HG02981 (cell line): ENCODE data around the gene CCDC81.
"Not testable (repeated sequence)": the region's sequence is repeated elsewhere in the genome, so short reads cannot be mapped to it uniquely, and the experiment has no call there.

ENCODE experiments used
- ATAC-seq: cut with Tn5 transposase; IDR thresholded peaks from one replicate; pipeline ENCODE4 v1.9.1; 2021; ENCODE audit warnings: mild to moderate bottlenecking, moderate library complexity; ENCODE audit not compliant: unreplicated experiment

The CCDC81 gene

GRCh38 chr11:86374586-86374985 lies at the start of gene CCDC81:
Gene CCDC81 (plus strand): TSS chr11:86374887. CDS start chr11:86375164, 277 bp downstream.
- no peak for ATAC-seq

GRCh38 chr11:86335131-86335767 lies 39.4 kb upstream of the CCDC81 start:
- no peak for ATAC-seq

- no peak for ATAC-seq
Measured at GRCh38 chr11:86337227-86337626, 37.5 kb upstream of the CCDC81 start.

- no peak for ATAC-seq
Measured at GRCh38 chr11:86341382-86341781, 33.3 kb upstream of the CCDC81 start.

GRCh38 chr11:86346513-86346912 lies 28.2 kb upstream of the CCDC81 start:
- ATAC-seq, result no peak

- ATAC-seq, result no peak
Measured at GRCh38 chr11:86355256-86355655, 19.4 kb upstream of the CCDC81 start.

GRCh38 chr11:86357412-86357811 lies 17.3 kb upstream of the CCDC81 start:
- ATAC-seq, result not testable (repeated sequence)

- no peak for ATAC-seq
Measured at GRCh38 chr11:86358720-86359119, 16.0 kb upstream of the CCDC81 start.

- no peak for ATAC-seq
Measured at GRCh38 chr11:86360775-86361395, 13.8 kb upstream of the CCDC81 start.

- no peak for ATAC-seq
Measured at GRCh38 chr11:86363424-86363823, 11.3 kb upstream of the CCDC81 start.

GRCh38 chr11:86365546-86365945 lies 9.1 kb upstream of the CCDC81 start:
- no peak for ATAC-seq

GRCh38 chr11:86369668-86370067 lies 5.0 kb upstream of the CCDC81 start:
- no peak for ATAC-seq

- ATAC-seq, result no peak
Measured at GRCh38 chr11:86370171-86370570, 4.5 kb upstream of the CCDC81 start.

- no peak for ATAC-seq
Measured at GRCh38 chr11:86370922-86371594, 3.6 kb upstream of the CCDC81 start.

- no peak for ATAC-seq
Measured at GRCh38 chr11:86372041-86372440, 2.6 kb upstream of the CCDC81 start.

GRCh38 chr11:86372586-86372985 lies 2.1 kb upstream of the CCDC81 start:
- ATAC-seq, result no peak

- no peak for ATAC-seq
Measured at GRCh38 chr11:86374069-86374468, 618 bp upstream of the CCDC81 start.

GRCh38 chr11:86377972-86378371 lies 3.3 kb downstream of the CCDC81 start:
- no peak for ATAC-seq

- ATAC-seq, result no peak
Measured at GRCh38 chr11:86380295-86381059, 5.8 kb downstream of the CCDC81 start.

- no peak for ATAC-seq
Measured at GRCh38 chr11:86383041-86383955, 8.6 kb downstream of the CCDC81 start.
